ENCODE measurements around the gene LIPK.

LIPK gene

DNA sequence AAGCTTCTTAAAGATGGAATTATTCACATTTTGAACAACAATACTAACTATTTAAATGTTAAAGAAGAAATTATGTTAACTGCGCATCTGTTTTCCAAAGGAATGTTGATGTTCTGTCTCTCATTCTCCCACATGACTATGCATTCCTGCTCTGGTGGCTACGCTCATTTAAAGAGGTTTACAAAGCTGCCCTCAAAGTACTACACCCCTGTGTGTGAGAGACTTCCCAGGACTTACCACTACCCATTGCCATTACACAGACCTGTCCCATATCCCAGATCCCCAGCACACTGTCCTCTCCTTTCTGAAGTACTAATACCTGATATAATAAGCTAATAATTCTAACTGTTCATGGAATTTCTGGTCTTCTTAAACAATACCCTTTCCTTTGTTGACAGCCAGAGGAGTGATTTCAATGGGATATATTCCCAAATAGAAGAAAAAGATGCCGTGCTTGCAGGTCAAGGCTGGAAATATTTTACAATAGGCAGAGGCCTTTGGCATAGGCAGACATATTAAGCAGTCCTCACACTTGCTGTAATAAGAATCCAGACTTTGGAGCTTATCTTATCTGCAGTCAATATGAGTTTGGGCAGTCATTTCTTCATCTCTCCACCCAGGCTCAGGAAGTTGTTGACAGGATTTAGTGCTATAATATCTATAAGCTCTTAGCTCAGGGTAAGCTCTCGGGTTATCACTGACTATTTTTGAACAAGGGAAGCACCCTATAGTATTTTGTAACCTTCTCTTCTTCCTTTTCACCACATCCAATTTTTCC is 29.6 kb upstream of the LIPK start:
- H3K36me3 Mint-ChIP-seq (ENCODE audit: low read depth): no peaks in the 10 kb centered on the region
- H3K4me1 Mint-ChIP-seq: no peaks in the 10 kb centered on the region
- H3K27ac Mint-ChIP-seq: no peak overlapping the region
- H3K9me3 Mint-ChIP-seq: no peaks in the 10 kb centered on the region
- TF ChIP-seq, protein P1, sequence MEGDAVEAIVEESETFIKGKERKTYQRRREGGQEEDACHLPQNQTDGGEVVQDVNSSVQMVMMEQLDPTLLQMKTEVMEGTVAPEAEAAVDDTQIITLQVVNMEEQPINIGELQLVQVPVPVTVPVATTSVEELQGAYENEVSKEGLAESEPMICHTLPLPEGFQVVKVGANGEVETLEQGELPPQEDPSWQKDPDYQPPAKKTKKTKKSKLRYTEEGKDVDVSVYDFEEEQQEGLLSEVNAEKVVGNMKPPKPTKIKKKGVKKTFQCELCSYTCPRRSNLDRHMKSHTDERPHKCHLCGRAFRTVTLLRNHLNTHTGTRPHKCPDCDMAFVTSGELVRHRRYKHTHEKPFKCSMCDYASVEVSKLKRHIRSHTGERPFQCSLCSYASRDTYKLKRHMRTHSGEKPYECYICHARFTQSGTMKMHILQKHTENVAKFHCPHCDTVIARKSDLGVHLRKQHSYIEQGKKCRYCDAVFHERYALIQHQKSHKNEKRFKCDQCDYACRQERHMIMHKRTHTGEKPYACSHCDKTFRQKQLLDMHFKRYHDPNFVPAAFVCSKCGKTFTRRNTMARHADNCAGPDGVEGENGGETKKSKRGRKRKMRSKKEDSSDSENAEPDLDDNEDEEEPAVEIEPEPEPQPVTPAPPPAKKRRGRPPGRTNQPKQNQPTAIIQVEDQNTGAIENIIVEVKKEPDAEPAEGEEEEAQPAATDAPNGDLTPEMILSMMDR (IDR thresholded peaks at IDR 0.05; ENCODE audit: unreplicated experiment in 3 of 3): no peak
- H3K27me3 Mint-ChIP-seq (ENCODE audit: low read depth): no peaks in the 10 kb centered on the region
- H3K4me3 Mint-ChIP-seq: no peak overlapping the region

DNA sequence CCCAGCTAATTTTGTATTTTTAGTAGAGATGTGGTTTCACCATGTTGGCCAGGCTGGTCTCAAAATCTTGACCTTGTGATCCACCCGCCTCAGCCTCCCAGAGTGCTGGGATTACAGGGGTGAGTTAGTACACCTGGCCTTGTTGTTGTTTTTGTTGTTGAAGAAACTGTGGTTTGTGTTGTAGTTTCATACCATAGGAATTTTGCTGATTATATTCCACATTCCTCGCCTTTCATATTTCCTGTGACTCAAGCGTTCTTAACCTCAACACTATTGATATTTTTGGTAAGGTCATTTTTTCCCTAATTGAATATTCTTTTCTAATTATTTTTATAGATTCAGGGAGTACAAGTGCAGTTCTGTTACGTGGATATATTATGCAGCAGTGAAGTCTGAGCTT is 25.1 kb upstream of the LIPK start:
- Mint-ChIP-seq H3K4me1 (no peaks in the 10 kb centered on the region), H3K9me3 (no peaks in the 10 kb centered on the region), H3K36me3 (ENCODE audit: low read depth) (no peaks in the 10 kb centered on the region), H3K27ac (no peak overlapping the region), H3K4me3 (no peak overlapping the region), H3K27me3 (ENCODE audit: low read depth) (no peaks in the 10 kb centered on the region)
- TF ChIP-seq, protein P1 (IDR thresholded peaks at IDR 0.05; ENCODE audit: unreplicated experiment in 3 of 3): no peak

DNA sequence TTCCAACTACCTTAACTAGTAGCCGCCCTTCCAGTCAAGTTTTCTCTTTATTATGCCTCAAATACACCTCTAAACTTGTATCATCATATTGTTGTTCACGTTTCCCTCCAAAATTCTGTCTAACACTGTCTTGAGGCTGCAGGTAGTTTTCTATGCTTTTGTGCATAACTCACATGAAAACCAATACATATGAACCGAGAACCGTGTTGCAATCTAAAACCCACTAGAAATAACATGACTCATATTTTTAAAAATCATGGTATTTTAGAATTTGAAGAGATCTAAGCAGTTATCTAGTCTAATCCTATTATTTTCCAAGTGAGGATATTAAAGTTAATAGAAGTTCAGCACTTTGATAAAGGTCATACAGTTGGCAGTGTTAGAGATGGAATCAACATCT is 23.6 kb upstream of the LIPK start:
- no peaks in the 10 kb centered on the region for H3K36me3 Mint-ChIP-seq (ENCODE audit: low read depth)
- H3K27me3 Mint-ChIP-seq (ENCODE audit: low read depth): peaks cover 3% of the 10 kb centered on the region
- H3K27ac Mint-ChIP-seq: no peak overlapping the region

DNA sequence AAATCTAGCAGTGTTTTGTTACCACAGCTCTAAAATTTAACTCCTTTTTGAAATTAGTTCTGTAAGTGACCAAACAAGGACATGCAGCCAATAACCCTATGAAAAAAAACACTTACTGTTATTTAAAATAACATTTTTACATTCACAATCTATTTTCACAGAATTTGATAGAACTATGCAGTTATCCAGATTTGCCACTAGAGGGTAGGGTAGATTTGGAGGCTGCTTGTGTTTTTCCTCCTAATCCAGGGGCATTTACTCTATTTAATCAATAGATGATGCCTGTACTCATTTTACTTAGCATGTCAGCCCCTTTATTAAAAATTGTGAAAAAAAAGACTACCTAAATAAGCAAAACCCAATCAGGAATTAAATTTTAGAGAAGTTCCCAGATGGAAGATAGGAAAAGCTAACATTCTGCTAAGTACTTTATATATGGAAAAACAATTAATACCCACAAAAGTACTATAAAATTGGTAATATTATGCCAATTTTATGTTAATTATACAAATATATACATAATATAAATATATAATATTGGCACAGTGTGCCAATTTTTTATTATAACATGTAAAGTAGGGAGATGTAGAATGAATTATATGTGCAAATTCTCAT is 18.1 kb upstream of the LIPK start:
- no peaks in the 10 kb centered on the region for H3K36me3 Mint-ChIP-seq (ENCODE audit: low read depth)
- peaks cover 3% of the 10 kb centered on the region for H3K27me3 Mint-ChIP-seq (ENCODE audit: low read depth)
- no peaks in the 10 kb centered on the region for H3K4me1 Mint-ChIP-seq
- H3K27ac Mint-ChIP-seq: no peak overlapping the region
- H3K4me3 Mint-ChIP-seq: no peak overlapping the region
- H3K9me3 Mint-ChIP-seq: peaks cover 3% of the 10 kb centered on the region
- TF ChIP-seq, protein P1 (IDR thresholded peaks at IDR 0.05; ENCODE audit: unreplicated experiment in 3 of 3): peak; percentile 83 to 87 (median 84)

More for the DNA sequence above, 23.6 kb upstream of the LIPK start:
- H3K4me3 Mint-ChIP-seq: no peak overlapping the region
- no peaks in the 10 kb centered on the region for H3K9me3 Mint-ChIP-seq
- TF ChIP-seq, protein P1 (IDR thresholded peaks at IDR 0.05; ENCODE audit: unreplicated experiment in 3 of 3): no peak
- H3K4me1 Mint-ChIP-seq: no peaks in the 10 kb centered on the region

DNA sequence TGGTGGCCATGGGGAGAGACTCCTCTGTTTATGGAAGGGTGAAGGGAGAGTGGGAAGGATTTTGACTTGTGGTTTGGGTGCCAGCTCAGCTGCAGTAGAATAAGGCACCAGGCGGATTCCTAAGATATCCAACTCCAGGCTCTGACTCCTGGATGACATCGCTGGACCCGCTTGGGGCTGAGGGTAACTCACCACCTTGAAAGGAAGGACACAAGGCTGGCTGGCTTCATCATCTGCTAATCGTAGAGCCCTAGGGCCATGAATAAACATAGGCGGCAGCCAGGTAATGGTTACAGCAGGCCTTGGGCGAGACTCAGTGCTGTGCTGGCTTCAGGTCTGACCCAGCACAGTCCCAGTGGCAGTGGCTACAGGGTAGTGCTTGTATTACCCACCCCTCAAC is 16.7 kb upstream of the LIPK start:
- TF ChIP-seq, protein P1 (IDR thresholded peaks at IDR 0.05; ENCODE audit: unreplicated experiment in 3 of 3): no peak
- Mint-ChIP-seq H3K27me3 (ENCODE audit: low read depth) (peaks cover 3% of the 10 kb centered on the region), H3K9me3 (peaks cover 3% of the 10 kb centered on the region), H3K36me3 (ENCODE audit: low read depth) (no peaks in the 10 kb centered on the region), H3K4me3 (no peak overlapping the region), H3K27ac (no peak overlapping the region), H3K4me1 (no peaks in the 10 kb centered on the region)

Data from nephron (organoid).